Neural progenitor cell (in vitro differentiated cells): Measurements from ENCODE around the gene CDH13. TPM values are rescaled to one million over a fixed set of nuclear protein-coding genes. Genes with fewer than 3 reads are reported as not detected.
A peak's percentile ranks its signal among the peaks of the same experiment; 100 is the strongest.

ENCODE experiments used
- DNase-seq: peaks from one replicate; pipeline ENCODE4 v3.0.0-alpha.2; 2016; ENCODE audit warnings: low spot score
- H2AFZ ChIP-seq: fragments of 200-600 bp; sonication (generic); replicated peaks from 2 replicates; pipeline ENCODE4 v1.6.1; 2016; ENCODE audit warnings: antibody characterized with exemption
- H3F3A ChIP-seq: fragments of 200-600 bp; sonication (generic); 2 replicates; pipeline ENCODE4 v1.6.1; 2016; ENCODE audit warnings: antibody characterized with exemption, low read depth
- H3K27ac ChIP-seq: fragments of 200-600 bp; sonication (generic); 2 replicates; pipeline ENCODE4 v1.5.1; 2016; ENCODE audit warnings: mild to moderate bottlenecking
- H3K27me3 ChIP-seq: fragments of 200-600 bp; sonication (generic); 2 replicates; pipeline ENCODE4 v1.6.1; 2016; ENCODE audit warnings: mild to moderate bottlenecking, moderate library complexity
- H3K36me3 ChIP-seq: fragments of 200-600 bp; sonication (generic); 2 replicates; pipeline ENCODE4 v1.5.1; 2016
- H3K4me1 ChIP-seq: fragments of 200-600 bp; sonication (generic); 2 replicates; pipeline ENCODE4 v1.6.1; 2016; ENCODE audit warnings: mixed run types
- H3K4me2 ChIP-seq: fragments of 200-600 bp; sonication (generic); 2 replicates; pipeline ENCODE4 v1.6.1; 2016
- H3K4me3 ChIP-seq: fragments of 200-600 bp; sonication (generic); 2 replicates; pipeline ENCODE4 v1.5.1; 2016
- H3K79me2 ChIP-seq: fragments of 200-600 bp; sonication (generic); 2 replicates; pipeline ENCODE4 v1.6.1; 2016; ENCODE audit warnings: low read depth
- H3K9ac ChIP-seq: fragments of 200-600 bp; sonication (generic); 2 replicates; pipeline ENCODE4 v1.6.1; 2016
- H3K9me3 ChIP-seq: fragments of 200-600 bp; sonication (generic); 2 replicates; pipeline ENCODE4 v1.5.1; 2016; ENCODE audit warnings: low read depth
- H4K20me1 ChIP-seq: fragments of 200-600 bp; sonication (generic); 2 replicates; pipeline ENCODE4 v1.6.1; 2016; ENCODE audit warnings: low read depth
- H3K27ac Mint-ChIP-seq: 3 replicates; pipeline ENCODE4 v1.8.0; 2021; ENCODE audit warnings: mixed read lengths
- H3K27me3 Mint-ChIP-seq: 2 replicates; pipeline ENCODE4 v1.8.0; 2022; ENCODE audit warnings: low read depth, mild to moderate bottlenecking, inconsistent platforms, moderate library complexity, mixed read lengths; ENCODE audit not compliant: insufficient read depth
- H3K36me3 Mint-ChIP-seq: 3 replicates; pipeline ENCODE4 v1.8.0; 2021; ENCODE audit warnings: mixed read lengths
- H3K4me1 Mint-ChIP-seq: 3 replicates; pipeline ENCODE4 v1.8.0; 2021; ENCODE audit warnings: mixed read lengths
- H3K4me3 Mint-ChIP-seq: 3 replicates; pipeline ENCODE4 v1.8.0; 2021; ENCODE audit warnings: mild to moderate bottlenecking, moderate library complexity, mixed read lengths
- H3K9me3 Mint-ChIP-seq: 3 replicates; pipeline ENCODE4 v1.8.0; 2020; ENCODE audit warnings: mixed read lengths
- CTCF ChIP-seq: fragments of 200-600 bp; sonication (generic); IDR thresholded peaks from 2 replicates; pipeline ENCODE4 v1.5.1; 2017; ENCODE audit warnings: antibody characterized with exemption, mild to moderate bottlenecking
- EZH2 ChIP-seq: fragments of 200-600 bp; sonication (generic); IDR thresholded peaks from 2 replicates; pipeline ENCODE4 v1.6.1; 2017; ENCODE audit warnings: antibody characterized with exemption, mild to moderate bottlenecking, moderate library complexity
- EZH2phosphoT487 ChIP-seq: fragments of 200-600 bp; sonication (generic); IDR thresholded peaks from 2 replicates; pipeline ENCODE4 v1.6.1; 2017; ENCODE audit warnings: antibody characterized with exemption
- total RNA-seq: library from RNA; depleted of rRNA; stranded (reverse); fragments of >200 nt; gene quantifications from 2 replicates; pipeline ENCODE4 v1.2.3, GENCODE V29; 2015; ENCODE audit warnings: low replicate concordance

The CDH13 gene
- total RNA-seq, 1 donor from 2014 or later, result 3.0 TPM

DNA sequence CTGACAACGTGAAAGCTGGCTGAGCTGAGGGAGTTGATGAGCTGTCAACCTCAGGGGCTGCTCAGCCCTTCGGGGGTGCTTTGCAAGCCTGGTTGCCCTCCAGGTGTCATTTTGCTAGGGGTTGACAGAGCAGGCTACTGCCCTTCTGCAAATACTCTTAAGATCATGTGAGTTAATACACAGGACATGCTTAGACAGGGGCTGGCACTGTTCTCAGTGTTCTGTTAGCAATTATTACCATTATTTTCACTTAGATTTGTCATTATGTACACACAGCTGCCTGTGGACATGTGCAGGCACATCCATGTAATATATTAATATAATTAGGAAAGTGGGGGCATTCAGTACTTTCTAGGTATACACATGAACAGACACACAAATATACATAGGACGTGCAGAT is 626.8 kb downstream of the CDH13 start:
- Mint-ChIP-seq H3K27ac (no peak overlapping the region), H3K27me3 (no peaks in the 10 kb centered on the region), H3K4me3 (no peak overlapping the region), H3K36me3 (no peaks in the 10 kb centered on the region), H3K4me1 (no peaks in the 10 kb centered on the region), H3K9me3 (peaks cover 3% of the 10 kb centered on the region)
- no peak overlapping the region for H3K9ac ChIP-seq
- no peaks in the 10 kb centered on the region for H3F3A ChIP-seq
- no peaks in the 10 kb centered on the region for H3K27me3 ChIP-seq
- TF ChIP-seq EZH2 (no peak), CTCF (no peak), EZH2phosphoT487 (no peak)
- DNase-seq, result no peak
- H3K27ac ChIP-seq, result no peak overlapping the region
- no peak overlapping the region for H3K4me2 ChIP-seq
- no peaks in the 10 kb centered on the region for H3K4me1 ChIP-seq
- no peak overlapping the region for H2AFZ ChIP-seq
- no peaks in the 10 kb centered on the region for H3K36me3 ChIP-seq
- H3K4me3 ChIP-seq, result no peak overlapping the region
- no peaks in the 10 kb centered on the region for H3K79me2 ChIP-seq
- H3K9me3 ChIP-seq, result no peaks in the 10 kb centered on the region
- H4K20me1 ChIP-seq, result no peaks in the 10 kb centered on the region

- H3K9me3 ChIP-seq, result no peaks in the 10 kb centered on the region
- no peak overlapping the region for H3K4me3 Mint-ChIP-seq
- no peak overlapping the region for H3K27ac Mint-ChIP-seq
- no peak overlapping the region for H3K4me2 ChIP-seq
- H3K9ac ChIP-seq, result no peak overlapping the region
- no peak overlapping the region for H3K27ac ChIP-seq
- no peak for TF ChIP-seq EZH2phosphoT487
- H3K36me3 Mint-ChIP-seq, result no peaks in the 10 kb centered on the region
- no peaks in the 10 kb centered on the region for H3K27me3 Mint-ChIP-seq
- H4K20me1 ChIP-seq, result no peaks in the 10 kb centered on the region
- no peaks in the 10 kb centered on the region for H3K27me3 ChIP-seq
- H3K4me1 Mint-ChIP-seq, result no peaks in the 10 kb centered on the region
- no peak for DNase-seq
- no peaks in the 10 kb centered on the region for H3K79me2 ChIP-seq
- H2AFZ ChIP-seq, result no peak overlapping the region
- H3K9me3 Mint-ChIP-seq, result peaks cover 3% of the 10 kb centered on the region
- no peak overlapping the region for H3K4me3 ChIP-seq
- H3F3A ChIP-seq, result no peaks in the 10 kb centered on the region
- H3K36me3 ChIP-seq, result no peaks in the 10 kb centered on the region
- no peaks in the 10 kb centered on the region for H3K4me1 ChIP-seq
Measured at GRCh38 chr16:83258366-83258928, 631.7 kb downstream of the CDH13 start.

DNA sequence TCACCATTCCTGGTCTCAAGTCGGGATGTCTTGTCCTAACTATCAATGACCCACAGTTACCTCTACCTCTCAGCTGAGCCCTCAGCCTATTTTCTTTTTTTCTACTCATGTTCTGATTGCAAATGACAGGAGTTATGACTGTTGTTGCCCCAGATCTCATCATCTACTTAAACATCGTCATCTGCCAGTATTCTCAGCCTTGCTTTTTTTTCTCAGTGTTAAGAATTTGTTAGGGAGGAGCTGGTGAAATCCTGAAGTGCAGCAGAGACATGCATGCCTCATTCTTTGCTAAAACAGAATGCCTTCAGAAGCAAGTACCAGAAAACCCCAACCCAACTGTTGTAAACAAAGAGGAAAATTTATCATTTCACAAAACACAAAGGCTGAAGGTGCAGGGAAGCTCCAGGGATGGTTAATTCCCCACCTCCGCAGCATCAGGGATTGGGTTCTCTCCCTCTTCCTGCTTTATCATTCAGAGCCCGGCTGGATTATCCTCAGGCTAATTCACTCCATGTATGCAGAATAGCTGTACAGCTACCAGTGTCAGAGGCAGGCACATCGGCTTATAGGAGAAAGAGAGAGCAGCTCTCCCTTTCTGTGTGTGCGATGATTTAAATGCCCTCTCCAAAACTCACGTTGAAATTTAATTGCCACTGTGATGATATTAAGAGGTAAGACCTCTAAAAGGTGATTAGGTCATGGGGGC is 640.2 kb downstream of the CDH13 start:
- DNase-seq, result peak; percentile 11
- H3K9me3 Mint-ChIP-seq, result no peaks in the 10 kb centered on the region
- TF ChIP-seq EZH2, result no peak
- TF ChIP-seq EZH2phosphoT487, result no peak
- no peak for TF ChIP-seq CTCF
- no peak overlapping the region for H3K27ac ChIP-seq
- no peaks in the 10 kb centered on the region for H3K79me2 ChIP-seq
- no peaks in the 10 kb centered on the region for H3K9me3 ChIP-seq
- no peaks in the 10 kb centered on the region for H3K27me3 Mint-ChIP-seq
- H2AFZ ChIP-seq, result peak overlapping the region; percentile 53
- no peaks in the 10 kb centered on the region for H4K20me1 ChIP-seq
- no peaks in the 10 kb centered on the region for H3K27me3 ChIP-seq
- H3K36me3 ChIP-seq, result no peaks in the 10 kb centered on the region
- peaks cover 5% of the 10 kb centered on the region for H3K4me1 ChIP-seq
- no peak overlapping the region for H3K4me3 Mint-ChIP-seq
- H3K36me3 Mint-ChIP-seq, result no peaks in the 10 kb centered on the region
- H3K4me1 Mint-ChIP-seq, result peaks cover 4% of the 10 kb centered on the region
- H3K4me3 ChIP-seq, result no peak overlapping the region
- H3K9ac ChIP-seq, result no peak overlapping the region
- H3F3A ChIP-seq, result no peaks in the 10 kb centered on the region
- no peak overlapping the region for H3K27ac Mint-ChIP-seq
- no peak overlapping the region for H3K4me2 ChIP-seq

- Mint-ChIP-seq H3K4me3 (no peak overlapping the region), H3K27me3 (no peaks in the 10 kb centered on the region), H3K4me1 (peaks cover 4% of the 10 kb centered on the region), H3K27ac (no peak overlapping the region), H3K9me3 (no peaks in the 10 kb centered on the region), H3K36me3 (no peaks in the 10 kb centered on the region)
- Histone ChIP-seq H3K4me2 (no peak overlapping the region), H3K27ac (no peak overlapping the region), H3K4me3 (no peak overlapping the region), H3K9ac (no peak overlapping the region), H3K36me3 (no peaks in the 10 kb centered on the region), H3K9me3 (no peaks in the 10 kb centered on the region), H4K20me1 (no peaks in the 10 kb centered on the region), H3K27me3 (no peaks in the 10 kb centered on the region), H2AFZ (no peak overlapping the region), H3K4me1 (peaks cover 5% of the 10 kb centered on the region), H3K79me2 (no peaks in the 10 kb centered on the region), H3F3A (no peaks in the 10 kb centered on the region)
- TF ChIP-seq CTCF, result no peak
- no peak for TF ChIP-seq EZH2
- no peak for TF ChIP-seq EZH2phosphoT487
- DNase-seq, result no peak
Measured at GRCh38 chr16:83268169-83268568, 641.4 kb downstream of the CDH13 start.
